GM12872 (cell line): ENCODE data around the gene LTBP2.

Experiments
- CTCF ChIP-seq: IDR thresholded peaks from 3 replicates; pipeline ENCODE4 v1.5.1; 2011; ENCODE audit warnings: low read depth, mild to moderate bottlenecking, low read length, moderate library complexity; ENCODE audit not compliant: insufficient read depth

The LTBP2 gene

GRCh38 chr14:74601982-74602381 is 10.1 kb downstream of the LTBP2 start:
- TF ChIP-seq CTCF, result no peak

GRCh38 chr14:74599946-74600345 is 12.1 kb downstream of the LTBP2 start:
- TF ChIP-seq CTCF, result no peak

GRCh38 chr14:74599321-74599761 is 12.7 kb downstream of the LTBP2 start:
- TF ChIP-seq CTCF, result no peak

GRCh38 chr14:74596741-74597450 is 15.1 kb downstream of the LTBP2 start:
- TF ChIP-seq CTCF, result no peak

- no peak for TF ChIP-seq CTCF
These were observed 16.9 kb downstream of the LTBP2 start for GRCh38 chr14:74595006-74595735.

- TF ChIP-seq CTCF, result no peak
These were observed 17.4 kb downstream of the LTBP2 start for GRCh38 chr14:74594606-74595005.

- TF ChIP-seq CTCF, result no peak
These were observed 18.0 kb downstream of the LTBP2 start for GRCh38 chr14:74594029-74594428.
